K562 (cell line): ENCODE measurements around the gene ADGRB2. TPM values are rescaled to one million over a fixed set of nuclear protein-coding genes. Genes with fewer than 3 reads are reported as not detected.

Experiments used
- AFF1 ChIP-seq, 2 experiments: fragments of 450-650 bp; IDR thresholded peaks; 2 replicates each; pipeline ENCODE4 v1.6.1; 2018; ENCODE audit warnings: mild to moderate bottlenecking in 2 of 2, low read depth in 1 of 2; ENCODE audit not compliant: partially characterized antibody in 2 of 2
- CBFA2T3 ChIP-seq: fragments of 450-650 bp; IDR thresholded peaks from 2 replicates; pipeline ENCODE4 v1.6.1; 2017
- DPF2 ChIP-seq: fragments of 450-650 bp; IDR thresholded peaks from 2 replicates; pipeline ENCODE4 v1.6.1; 2016
- EGR1 ChIP-seq: fragments of 450-650 bp; conservative IDR thresholded peaks from 2 replicates; pipeline ENCODE4 v1.6.1; 2017; ENCODE audit warnings: mild to moderate bottlenecking
- ELF1 ChIP-seq: fragments of 200-800 bp; sonication (Bioruptor generic); IDR thresholded peaks from 2 replicates; pipeline ENCODE4 v1.6.1; 2016; ENCODE audit warnings: missing genetic modification characterization, missing compliant biosample characterization
- EP300 ChIP-seq: IDR thresholded peaks from 2 replicates; pipeline ENCODE4 v1.6.1; 2012; ENCODE audit warnings: low read length, improper control_type of control experiment
- FOXK2 ChIP-seq, 2 experiments: fragments of 450-650 bp; IDR thresholded peaks in 1 of 2; conservative IDR thresholded peaks in 1 of 2; 2 replicates each; pipeline ENCODE4 v1.6.1; 2016; ENCODE audit warnings: low read depth in 2 of 2, mild to moderate bottlenecking in 1 of 2
- HDAC2 ChIP-seq: fragments of 450-650 bp; IDR thresholded peaks from 2 replicates; pipeline ENCODE4 v1.6.1; 2016; ENCODE audit warnings: mild to moderate bottlenecking
- HSF4 ChIP-seq: fragments of 250-450 bp; sonication (Bioruptor Pico); IDR thresholded peaks from 2 replicates; pipeline ENCODE4 v2.1.2; 2022; ENCODE audit warnings: mild to moderate bottlenecking, moderate library complexity, borderline replicate concordance
- IRF1 ChIP-seq: sonication (generic); formaldehyde crosslinking; IDR thresholded peaks from 2 replicates; pipeline ENCODE4 v1.8.0; 2022; ENCODE audit warnings: missing genetic modification reagents, mild to moderate bottlenecking, borderline replicate concordance
- MTA1 ChIP-seq: fragments of 450-650 bp; IDR thresholded peaks from 2 replicates; pipeline ENCODE4 v1.6.1; 2017; ENCODE audit warnings: borderline replicate concordance
- MTA2 ChIP-seq: fragments of 450-650 bp; IDR thresholded peaks from 2 replicates; pipeline ENCODE4 v1.6.1; 2016; ENCODE audit warnings: low read depth
- MTA3 ChIP-seq: fragments of 450-650 bp; formaldehyde crosslinking; IDR thresholded peaks from 2 replicates; pipeline ENCODE4 v1.6.1; 2017; ENCODE audit warnings: mild to moderate bottlenecking, borderline replicate concordance
- NELFE ChIP-seq: IDR thresholded peaks from 2 replicates; pipeline ENCODE4 v1.6.1; 2011; ENCODE audit warnings: mild to moderate bottlenecking; ENCODE audit not compliant: insufficient read depth, insufficient read length
- RBM15 ChIP-seq: fragments of 200-400 bp; formaldehyde crosslinking; IDR thresholded peaks from 2 replicates; pipeline ENCODE4 v1.6.1; 2018; ENCODE audit warnings: mild to moderate bottlenecking, low read length, moderate library complexity; ENCODE audit not compliant: insufficient read depth
- RBM25 ChIP-seq: fragments of 200-400 bp; formaldehyde crosslinking; IDR thresholded peaks from 2 replicates; pipeline ENCODE4 v1.6.1; 2018; ENCODE audit warnings: low read length, low read depth, moderate library complexity; ENCODE audit not compliant: severe bottlenecking
- RUNX1 ChIP-seq: sonication (generic); IDR thresholded peaks from 2 replicates; pipeline ENCODE4 v1.6.1; 2016; ENCODE audit warnings: antibody characterized with exemption, low read depth
- SMARCA4 ChIP-seq: fragments of 450-650 bp; IDR thresholded peaks from 2 replicates; pipeline ENCODE4 v1.6.1; 2016
- SMARCE1 ChIP-seq: fragments of 450-650 bp; IDR thresholded peaks from 2 replicates; pipeline ENCODE4 v1.7.1; 2016; ENCODE audit warnings: mild to moderate bottlenecking
- TAF7 ChIP-seq: fragments of 450-650 bp; IDR thresholded peaks from 2 replicates; pipeline ENCODE4 v1.6.1; 2016; ENCODE audit warnings: missing genetic modification characterization, missing compliant biosample characterization
- TCF3 ChIP-seq: sonication (generic); formaldehyde crosslinking; IDR thresholded peaks from 2 replicates; pipeline ENCODE4 v1.4.0; 2020; ENCODE audit warnings: mild to moderate bottlenecking, missing genetic modification reagents
- ZNF584 ChIP-seq: fragments of 200-800 bp; sonication (Bioruptor generic); IDR thresholded peaks from 2 replicates; pipeline ENCODE4 v1.6.1; 2016; ENCODE audit warnings: low read depth, mild to moderate bottlenecking, missing genetic modification characterization, missing compliant biosample characterization
- polyA plus RNA-seq, 8 experiments: library from polyadenylated mRNA; depleted of rRNA in 4 of 8; stranded (reverse) in 5 of 8; unstranded in 3 of 8; fragments of >200 nt; fragmentation: Nextera tagmentation in 2 of 8; fragmentation: Illumina TruSeq in 1 of 8; extraction: Ambion mirVana in 2 of 8; extraction: Trizol in 1 of 8; gene quantifications; 2 replicates each; pipeline versions ENCODE4 v1.2.1 to v1.2.3, GENCODE V29; 2011 to 2014; ENCODE audit warnings: inconsistent platforms in 1 of 8, missing spikeins in 1 of 8
- total RNA-seq, 7 experiments: library from RNA; depleted of rRNA in 6 of 7; stranded (reverse); fragments of >200 nt in 6 of 7; fragmentation: Illumina TruSeq in 2 of 7; extraction: Trizol in 2 of 7; gene quantifications; 2 replicates each; pipeline versions ENCODE4 v1.2.1 to v1.2.3, GENCODE V29; 2011 to 2021; ENCODE audit warnings: low replicate concordance in 1 of 7
- TF ChIP-seq, protein P1 (sequence below), 2 experiments: fragments of 200-800 bp in 1 of 2; sonication (Bioruptor generic) in 1 of 2; sonication (generic) in 1 of 2; formaldehyde crosslinking in 1 of 2; IDR thresholded peaks in 1 of 2; conservative IDR thresholded peaks in 1 of 2; 2 replicates each; pipeline versions ENCODE4 v1.5.0 to v1.6.1; 2016 to 2020; ENCODE audit warnings: missing compliant biosample characterization in 1 of 2, missing genetic modification characterization in 1 of 2, missing genetic modification reagents in 1 of 2

The ADGRB2 gene
- total and polyA plus RNA-seq, 9 of the 15 experiments (the other 6 are each of a cell fraction or from before 2014, with no cell fraction given), result 0.04 to 0.23 (median 0.20) TPM; not detected in 2

- TF ChIP-seq, protein P1, sequence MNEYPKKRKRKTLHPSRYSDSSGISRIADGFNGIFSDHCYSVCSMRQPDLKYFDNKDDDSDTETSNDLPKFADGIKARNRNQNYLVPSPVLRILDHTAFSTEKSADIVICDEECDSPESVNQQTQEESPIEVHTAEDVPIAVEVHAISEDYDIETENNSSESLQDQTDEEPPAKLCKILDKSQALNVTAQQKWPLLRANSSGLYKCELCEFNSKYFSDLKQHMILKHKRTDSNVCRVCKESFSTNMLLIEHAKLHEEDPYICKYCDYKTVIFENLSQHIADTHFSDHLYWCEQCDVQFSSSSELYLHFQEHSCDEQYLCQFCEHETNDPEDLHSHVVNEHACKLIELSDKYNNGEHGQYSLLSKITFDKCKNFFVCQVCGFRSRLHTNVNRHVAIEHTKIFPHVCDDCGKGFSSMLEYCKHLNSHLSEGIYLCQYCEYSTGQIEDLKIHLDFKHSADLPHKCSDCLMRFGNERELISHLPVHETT (CRISPR knock-in tag; conservative IDR thresholded peaks at IDR 0.05 in 1 of 2, IDR thresholded peaks at IDR 0.05 in 1 of 2), result peak in 1 of 2 experiments; percentile 53; a peak in 1 of 4 replicates
- peak; percentile 70; the same call in 1 of the 2 replicates for TF ChIP-seq SMARCE1
- TF ChIP-seq RUNX1, result no peak
- TF ChIP-seq TAF7 (tag), result no peak
- no peak for TF ChIP-seq NELFE
- peak; percentile 22; the same call in 1 of the 2 replicates for TF ChIP-seq MTA2
- TF ChIP-seq IRF1 (CRISPR knock-in tag), result 0 out of 2 replicates have a peak, but pooled peaks have one; percentile 24
- peak; percentile 66 for TF ChIP-seq CBFA2T3
- peak; percentile 93 for TF ChIP-seq RBM25
- TF ChIP-seq FOXK2 (conservative IDR thresholded peaks at IDR 0.05 in 1 of 2, IDR thresholded peaks at IDR 0.05 in 1 of 2; ENCODE audit: low read depth in 2 of 2), result peak; percentile 38 to 43; a peak in 2 of 4 replicates
- TF ChIP-seq EGR1, result no peak
- peak; percentile 33; the same call in 1 of the 2 replicates for TF ChIP-seq MTA1
- no peak for TF ChIP-seq AFF1 (IDR thresholded peaks at IDR 0.05; ENCODE audit: low read depth in 1 of 2, partially characterized antibody in 2 of 2)
- no peak for TF ChIP-seq HSF4 (CRISPR knock-in tag)
- TF ChIP-seq RBM15, result no peak
- TF ChIP-seq EP300, result peak; percentile 46
- TF ChIP-seq SMARCA4, result peak; percentile 15; the same call in 1 of the 2 replicates
- peak; percentile 89 for TF ChIP-seq HDAC2
- peak; percentile 71; the same call in 1 of the 2 replicates for TF ChIP-seq ZNF584
- 0 out of 2 replicates have a peak, but pooled peaks have one; percentile 17 for TF ChIP-seq MTA3
- 0 out of 2 replicates have a peak, but pooled peaks have one; percentile 22 for TF ChIP-seq DPF2
- peak; percentile 74 for TF ChIP-seq TCF3 (CRISPR knock-in tag)
- peak; percentile 27; the same call in 1 of the 2 replicates for TF ChIP-seq ELF1 (tag)
Measured at GRCh38 chr1:31768939-31769704, 5.0 kb upstream of the ADGRB2 start (continued).
